K562 (cell line): ENCODE measurements around the gene EMID1. TPM values are rescaled to one million over a fixed set of nuclear protein-coding genes. Genes with fewer than 3 reads are reported as not detected.

Experiments used
- ARID1B ChIP-seq: fragments of 450-650 bp; IDR thresholded peaks from 2 replicates; pipeline ENCODE4 v1.6.1; 2016; ENCODE audit warnings: antibody characterized with exemption, mild to moderate bottlenecking, inconsistent platforms
- BACH1 ChIP-seq: fragments of 200-800 bp; sonication (Bioruptor generic); IDR thresholded peaks from 2 replicates; pipeline ENCODE4 v1.6.1; 2016; ENCODE audit warnings: missing genetic modification characterization, missing compliant biosample characterization
- CBX1 ChIP-seq: sonication (generic); IDR thresholded peaks from 2 replicates; pipeline ENCODE4 v1.6.1; 2016; ENCODE audit warnings: antibody characterized with exemption, low read depth, mild to moderate bottlenecking
- CC2D1A ChIP-seq: fragments of 450-650 bp; IDR thresholded peaks from 2 replicates; pipeline ENCODE4 v1.6.1; 2017; ENCODE audit warnings: mild to moderate bottlenecking
- CREM ChIP-seq: IDR thresholded peaks from 2 replicates; pipeline ENCODE4 v1.6.1; 2014; ENCODE audit warnings: antibody characterized with exemption, low read depth
- HDAC8 ChIP-seq: fragments of 450-650 bp; IDR thresholded peaks from 2 replicates; pipeline ENCODE4 v1.6.1; 2016; ENCODE audit warnings: mild to moderate bottlenecking, missing genetic modification characterization, moderate library complexity, missing compliant biosample characterization
- ILF3 ChIP-seq: fragments of 450-650 bp; IDR thresholded peaks from 2 replicates; pipeline ENCODE4 v1.6.1; 2018; ENCODE audit warnings: antibody characterized with exemption, mild to moderate bottlenecking, moderate library complexity, borderline replicate concordance
- JUND ChIP-seq, 2 experiments: IDR thresholded peaks; 2 replicates in 1 of 2; 3 replicates in 1 of 2; pipeline ENCODE4 v1.6.1; 2011; ENCODE audit warnings: borderline replicate concordance in 2 of 2, low read depth in 2 of 2, low read length in 2 of 2, improper control_type of control experiment in 1 of 2, missing biosample characterization in 1 of 2, missing genetic modification characterization in 1 of 2, missing genetic modification reagents in 1 of 2
- L3MBTL2 ChIP-seq: fragments of 450-650 bp; IDR thresholded peaks from 2 replicates; pipeline ENCODE4 v1.6.1; 2016; ENCODE audit warnings: mild to moderate bottlenecking, moderate library complexity
- MTA3 ChIP-seq: fragments of 450-650 bp; formaldehyde crosslinking; IDR thresholded peaks from 2 replicates; pipeline ENCODE4 v1.6.1; 2017; ENCODE audit warnings: mild to moderate bottlenecking, borderline replicate concordance
- NCOR1 ChIP-seq: fragments of 450-650 bp; IDR thresholded peaks from 2 replicates; pipeline ENCODE4 v1.6.1; 2016; ENCODE audit warnings: mild to moderate bottlenecking, moderate library complexity
- NR2C1 ChIP-seq, 2 experiments: fragments of 450-650 bp; IDR thresholded peaks; 2 replicates each; pipeline ENCODE4 v1.6.1; 2017; ENCODE audit warnings: mild to moderate bottlenecking in 2 of 2, antibody characterized with exemption in 1 of 2, inconsistent platforms in 1 of 2, missing compliant biosample characterization in 1 of 2, missing genetic modification characterization in 1 of 2
- SAP30 ChIP-seq: fragments of 200-600 bp; sonication (generic); IDR thresholded peaks from 2 replicates; pipeline ENCODE4 v1.6.1; 2012; ENCODE audit warnings: borderline replicate concordance, low read depth, mild to moderate bottlenecking, moderate library complexity, low read length, control low read depth, inconsistent platforms; ENCODE audit not compliant: insufficient read depth, poor library complexity, severe bottlenecking
- SMAD4 ChIP-seq: fragments of 250-450 bp; sonication (Bioruptor Pico); conservative IDR thresholded peaks from 2 replicates; pipeline ENCODE4 v1.8.0; 2021; ENCODE audit warnings: inconsistent platforms, mild to moderate bottlenecking, moderate library complexity
- SMARCC2 ChIP-seq: fragments of 450-650 bp; IDR thresholded peaks from 2 replicates; pipeline ENCODE4 v1.6.1; 2017; ENCODE audit warnings: antibody characterized with exemption, moderate library complexity, mild to moderate bottlenecking, low read depth
- ZBTB17 ChIP-seq: fragments of 450-650 bp; formaldehyde crosslinking; IDR thresholded peaks from 2 replicates; pipeline ENCODE4 v1.4.0; 2020; ENCODE audit warnings: mild to moderate bottlenecking
- ZNF175 ChIP-seq: fragments of 200-800 bp; sonication (Bioruptor generic); IDR thresholded peaks from 2 replicates; pipeline ENCODE4 v1.6.1; 2016; ENCODE audit warnings: low read depth, mild to moderate bottlenecking, missing genetic modification characterization, missing compliant biosample characterization
- ZNF197 ChIP-seq: fragments of 200-800 bp; sonication (Bioruptor generic); IDR thresholded peaks from 2 replicates; pipeline ENCODE4 v1.6.1; 2016; ENCODE audit warnings: low read depth, missing genetic modification characterization, missing compliant biosample characterization
- polyA plus RNA-seq, 8 experiments: library from polyadenylated mRNA; depleted of rRNA in 4 of 8; stranded (reverse) in 5 of 8; unstranded in 3 of 8; fragments of >200 nt; fragmentation: Nextera tagmentation in 2 of 8; fragmentation: Illumina TruSeq in 1 of 8; extraction: Ambion mirVana in 2 of 8; extraction: Trizol in 1 of 8; gene quantifications; 2 replicates each; pipeline versions ENCODE4 v1.2.1 to v1.2.3, GENCODE V29; 2011 to 2014; ENCODE audit warnings: inconsistent platforms in 1 of 8, missing spikeins in 1 of 8
- total RNA-seq, 7 experiments: library from RNA; depleted of rRNA in 6 of 7; stranded (reverse); fragments of >200 nt in 6 of 7; fragmentation: Illumina TruSeq in 2 of 7; extraction: Trizol in 2 of 7; gene quantifications; 2 replicates each; pipeline versions ENCODE4 v1.2.1 to v1.2.3, GENCODE V29; 2011 to 2021; ENCODE audit warnings: low replicate concordance in 1 of 7
- TF ChIP-seq, protein P1 (sequence below): fragments of 450-650 bp; IDR thresholded peaks from 2 replicates; pipeline ENCODE4 v1.6.1; 2016
- TF ChIP-seq, protein P2 (sequence below), 2 experiments: IDR thresholded peaks in 1 of 2; conservative IDR thresholded peaks in 1 of 2; 2 replicates each; pipeline ENCODE4 v1.6.1; 2016; ENCODE audit warnings: low read depth in 2 of 2, mild to moderate bottlenecking in 1 of 2, missing compliant biosample characterization in 1 of 2, missing genetic modification characterization in 1 of 2, moderate library complexity in 1 of 2
- TF ChIP-seq, protein P3 (sequence below): fragments of 450-650 bp; IDR thresholded peaks from 2 replicates; pipeline ENCODE4 v1.6.1; 2016; ENCODE audit warnings: low read depth, mild to moderate bottlenecking, moderate library complexity

The EMID1 gene
- total and polyA plus RNA-seq, 9 of the 15 experiments (the other 6 are each of a cell fraction or from before 2014, with no cell fraction given) = 0.15 to 7.2 (median 2.7) TPM

DNA sequence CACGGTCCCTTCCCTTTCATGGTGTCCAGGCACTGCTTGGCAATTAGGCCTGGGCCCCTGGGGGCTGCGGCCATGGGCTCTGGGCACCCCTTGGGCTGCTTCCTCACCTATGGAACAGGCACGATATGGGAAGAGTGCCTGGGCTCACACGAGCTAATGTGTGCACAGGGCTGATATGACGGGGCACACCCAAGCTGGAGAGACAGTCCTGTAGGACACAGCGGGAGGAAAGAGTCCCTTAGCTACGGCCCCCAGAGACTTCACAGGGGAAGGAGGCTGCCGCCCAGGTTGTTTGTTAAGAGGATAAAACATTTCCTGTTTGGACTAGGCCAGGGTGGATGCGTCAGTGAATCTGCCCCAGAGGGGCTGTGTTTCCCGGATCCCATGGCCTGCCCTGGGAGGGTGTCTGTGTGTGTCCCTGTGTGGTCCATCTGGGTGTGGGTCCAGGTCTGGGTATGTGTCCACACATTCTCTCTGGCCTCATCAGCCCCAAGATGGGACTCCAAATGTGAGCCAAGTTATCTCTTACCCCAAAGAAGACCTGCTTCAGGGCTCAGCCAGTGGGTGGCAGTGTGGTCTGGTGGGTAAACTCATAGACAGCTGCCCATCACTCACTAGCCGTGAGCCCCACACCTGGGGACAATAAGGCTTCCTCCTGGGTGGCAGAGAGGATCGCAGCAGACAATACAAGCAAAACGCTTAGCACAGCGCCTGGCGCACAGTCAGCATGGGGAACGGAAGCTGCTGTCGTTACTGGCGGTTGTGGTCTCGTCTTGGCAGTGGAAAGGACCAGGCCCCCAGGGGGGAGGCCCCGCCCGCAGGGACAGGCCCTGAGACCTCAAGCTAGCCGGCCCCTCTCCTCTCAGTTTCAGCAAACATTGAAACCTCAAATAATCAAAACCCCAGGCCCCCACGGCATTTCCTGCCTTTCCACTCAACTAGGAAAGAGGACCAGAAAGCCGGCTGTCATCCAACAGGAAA, 3.2 kb upstream of the EMID1 start (continued):
- TF ChIP-seq ZNF175 = peak; percentile 40
- TF ChIP-seq JUND (IDR thresholded peaks at IDR 0.05; ENCODE audit: borderline replicate concordance, low read depth, low read length) = peak; percentile 2; the same call in 1 of the 2 replicates
- TF ChIP-seq JUND (tag; IDR thresholded peaks at IDR 0.05; ENCODE audit: borderline replicate concordance, low read depth, low read length) = no peak; the same call in 2 of the 3 replicates
- TF ChIP-seq ZBTB17 (CRISPR knock-in tag) = peak; percentile 73; the same call in 1 of the 2 replicates
- no peak for TF ChIP-seq ILF3
- TF ChIP-seq SMARCC2 = no peak
- 0 out of 2 replicates have a peak, but pooled peaks have one; percentile 33 for TF ChIP-seq ZNF197 (CRISPR knock-in tag)
- peak; percentile 67 for TF ChIP-seq SMAD4 (CRISPR knock-in tag)
- TF ChIP-seq BACH1 = peak; percentile 36; the same call in 1 of the 2 replicates
- 0 out of 2 replicates have a peak, but pooled peaks have one; percentile 9 for TF ChIP-seq L3MBTL2
- no peak for TF ChIP-seq NR2C1 (IDR thresholded peaks at IDR 0.05)
- TF ChIP-seq NR2C1 (tag; IDR thresholded peaks at IDR 0.05) = peak; percentile 12; the same call in 1 of the 2 replicates
- TF ChIP-seq, protein P1, sequence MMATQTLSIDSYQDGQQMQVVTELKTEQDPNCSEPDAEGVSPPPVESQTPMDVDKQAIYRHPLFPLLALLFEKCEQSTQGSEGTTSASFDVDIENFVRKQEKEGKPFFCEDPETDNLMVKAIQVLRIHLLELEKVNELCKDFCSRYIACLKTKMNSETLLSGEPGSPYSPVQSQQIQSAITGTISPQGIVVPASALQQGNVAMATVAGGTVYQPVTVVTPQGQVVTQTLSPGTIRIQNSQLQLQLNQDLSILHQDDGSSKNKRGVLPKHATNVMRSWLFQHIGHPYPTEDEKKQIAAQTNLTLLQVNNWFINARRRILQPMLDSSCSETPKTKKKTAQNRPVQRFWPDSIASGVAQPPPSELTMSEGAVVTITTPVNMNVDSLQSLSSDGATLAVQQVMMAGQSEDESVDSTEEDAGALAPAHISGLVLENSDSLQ = peak; percentile 85
- TF ChIP-seq NCOR1 = peak; percentile 20; the same call in 1 of the 2 replicates
- peak; percentile 59; the same call in 1 of the 2 replicates for TF ChIP-seq ARID1B
- TF ChIP-seq CREM = peak; percentile 32; the same call in 1 of the 2 replicates
- TF ChIP-seq CC2D1A = no peak
- no peak for TF ChIP-seq CBX1
- TF ChIP-seq MTA3 = peak; percentile 13; the same call in 1 of the 2 replicates
- TF ChIP-seq SAP30 = no peak
- TF ChIP-seq, protein P2, sequence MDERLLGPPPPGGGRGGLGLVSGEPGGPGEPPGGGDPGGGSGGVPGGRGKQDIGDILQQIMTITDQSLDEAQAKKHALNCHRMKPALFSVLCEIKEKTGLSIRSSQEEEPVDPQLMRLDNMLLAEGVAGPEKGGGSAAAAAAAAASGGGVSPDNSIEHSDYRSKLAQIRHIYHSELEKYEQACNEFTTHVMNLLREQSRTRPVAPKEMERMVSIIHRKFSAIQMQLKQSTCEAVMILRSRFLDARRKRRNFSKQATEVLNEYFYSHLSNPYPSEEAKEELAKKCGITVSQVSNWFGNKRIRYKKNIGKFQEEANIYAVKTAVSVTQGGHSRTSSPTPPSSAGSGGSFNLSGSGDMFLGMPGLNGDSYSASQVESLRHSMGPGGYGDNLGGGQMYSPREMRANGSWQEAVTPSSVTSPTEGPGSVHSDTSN (CRISPR knock-in tag; IDR thresholded peaks at IDR 0.05; ENCODE audit: low read depth) = no peak
- TF ChIP-seq, protein P2 (tag; conservative IDR thresholded peaks at IDR 0.05; ENCODE audit: low read depth) = peak; percentile 73
- TF ChIP-seq HDAC8 = 0 out of 2 replicates have a peak, but pooled peaks have one; percentile 21
- TF ChIP-seq, protein P3, sequence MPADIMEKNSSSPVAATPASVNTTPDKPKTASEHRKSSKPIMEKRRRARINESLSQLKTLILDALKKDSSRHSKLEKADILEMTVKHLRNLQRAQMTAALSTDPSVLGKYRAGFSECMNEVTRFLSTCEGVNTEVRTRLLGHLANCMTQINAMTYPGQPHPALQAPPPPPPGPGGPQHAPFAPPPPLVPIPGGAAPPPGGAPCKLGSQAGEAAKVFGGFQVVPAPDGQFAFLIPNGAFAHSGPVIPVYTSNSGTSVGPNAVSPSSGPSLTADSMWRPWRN = no peak
